Ureter (tissue), 1 donor: ENCODE measurements around the gene PSMA7. TPM values are rescaled to one million over a fixed set of nuclear protein-coding genes. Genes with fewer than 3 reads are reported as not detected.
A peak's percentile ranks its signal among the peaks of the same experiment; 100 is the strongest.
"Not testable (repeated sequence)": the region's sequence is repeated elsewhere in the genome, so short reads cannot be mapped to it uniquely, and the experiment has no call there.

Experiments
- DNase-seq: peaks from one replicate; pipeline ENCODE4 v3.0.0-alpha.2; 2020; ENCODE audit warnings: low spot score
- total RNA-seq: library from RNA; stranded (reverse); gene quantifications from one replicate; pipeline ENCODE4 v1.2.4, GENCODE V29; 2023
- donor health status: DM: yes; HTN: yes; CAD: no.

PSMA7 gene
- total RNA-seq, 1 donor from 2014 or later: 181 TPM

- no peak for DNase-seq
These were observed 12.4 kb upstream of the PSMA7 start for GRCh38 chr20:62155428-62156253.

- no peak for DNase-seq
These were observed 8.7 kb upstream of the PSMA7 start for GRCh38 chr20:62151835-62152364.

GRCh38 chr20:62151225-62151624 is 8.0 kb upstream of the PSMA7 start:
- DNase-seq: no peak

- DNase-seq: no peak
These were observed 7.0 kb upstream of the PSMA7 start for GRCh38 chr20:62150310-62150575.

GRCh38 chr20:62149532-62150309 is 6.5 kb upstream of the PSMA7 start:
- DNase-seq: no peak

GRCh38 chr20:62148908-62149314 is 5.7 kb upstream of the PSMA7 start:
- DNase-seq: no peak

- DNase-seq: not testable (repeated sequence)
These were observed 5.2 kb upstream of the PSMA7 start for GRCh38 chr20:62148383-62148782.

GRCh38 chr20:62147528-62147927 is 4.3 kb upstream of the PSMA7 start:
- no peak for DNase-seq

- no peak for DNase-seq
These were observed 3.9 kb upstream of the PSMA7 start for GRCh38 chr20:62147125-62147524.

GRCh38 chr20:62146019-62146755 is 3.0 kb upstream of the PSMA7 start:
- DNase-seq: no peak

- no peak for DNase-seq
These were observed 2.5 kb upstream of the PSMA7 start for GRCh38 chr20:62145688-62146018.

GRCh38 chr20:62143957-62144825 is 997 bp upstream of the PSMA7 start:
- DNase-seq: peak; percentile 61

- DNase-seq: no peak
These were observed 728 bp downstream of the PSMA7 start for GRCh38 chr20:62142252-62143080.

GRCh38 chr20:62141397-62142251 is 1.6 kb downstream of the PSMA7 start:
- DNase-seq: no peak

- no peak for DNase-seq
These were observed 2.2 kb downstream of the PSMA7 start for GRCh38 chr20:62141043-62141396.

- DNase-seq: no peak
These were observed 3.6 kb downstream of the PSMA7 start for GRCh38 chr20:62139636-62140035.

- no peak for DNase-seq
These were observed 4.3 kb downstream of the PSMA7 start for GRCh38 chr20:62138912-62139311.

- DNase-seq: no peak
These were observed 5.0 kb downstream of the PSMA7 start for GRCh38 chr20:62138204-62138543.

GRCh38 chr20:62137478-62138203 is 5.6 kb downstream of the PSMA7 start:
- DNase-seq: no peak
